HG03378 (cell line): ENCODE measurements around the gene RAMP1.

Experiments used
- ATAC-seq: cut with Tn5 transposase; IDR thresholded peaks from one replicate; pipeline ENCODE4 v1.9.1; 2021; ENCODE audit warnings: mild to moderate bottlenecking, moderate library complexity; ENCODE audit not compliant: unreplicated experiment

RAMP1 gene

GRCh38 chr2:237894396-237894979, 35.1 kb downstream of the RAMP1 start:
- ATAC-seq, result no peak

GRCh38 chr2:237894986-237895543, 35.6 kb downstream of the RAMP1 start:
- ATAC-seq, result no peak

GRCh38 chr2:237895544-237896506, 36.4 kb downstream of the RAMP1 start:
- no peak for ATAC-seq

GRCh38 chr2:237896507-237896892, 37.1 kb downstream of the RAMP1 start:
- no peak for ATAC-seq

DNA sequence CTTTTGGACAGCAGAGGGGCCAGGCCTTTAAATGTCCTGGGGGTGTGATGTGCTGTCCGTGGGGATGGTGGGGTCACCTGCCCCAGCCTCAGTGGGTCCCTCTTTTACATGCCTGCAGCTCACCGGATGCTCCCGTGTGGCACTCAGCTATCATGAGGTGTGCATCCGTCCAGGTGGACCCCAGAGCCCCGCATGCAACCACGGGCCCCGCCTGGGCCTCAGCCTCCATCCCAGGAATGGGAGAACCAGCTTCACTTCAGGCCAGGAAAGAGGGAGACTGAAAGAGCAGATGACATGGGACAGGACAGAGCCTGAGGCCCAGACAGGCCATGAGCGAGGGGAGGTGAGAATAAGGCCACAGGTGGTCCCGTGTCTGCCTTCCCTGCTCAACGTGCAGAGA, 37.5 kb downstream of the RAMP1 start:
- no peak for ATAC-seq

GRCh38 chr2:237898057-237898414, 38.6 kb downstream of the RAMP1 start:
- no peak for ATAC-seq

- no peak for ATAC-seq
Measured at GRCh38 chr2:237900891-237901831, 41.7 kb downstream of the RAMP1 start.

DNA sequence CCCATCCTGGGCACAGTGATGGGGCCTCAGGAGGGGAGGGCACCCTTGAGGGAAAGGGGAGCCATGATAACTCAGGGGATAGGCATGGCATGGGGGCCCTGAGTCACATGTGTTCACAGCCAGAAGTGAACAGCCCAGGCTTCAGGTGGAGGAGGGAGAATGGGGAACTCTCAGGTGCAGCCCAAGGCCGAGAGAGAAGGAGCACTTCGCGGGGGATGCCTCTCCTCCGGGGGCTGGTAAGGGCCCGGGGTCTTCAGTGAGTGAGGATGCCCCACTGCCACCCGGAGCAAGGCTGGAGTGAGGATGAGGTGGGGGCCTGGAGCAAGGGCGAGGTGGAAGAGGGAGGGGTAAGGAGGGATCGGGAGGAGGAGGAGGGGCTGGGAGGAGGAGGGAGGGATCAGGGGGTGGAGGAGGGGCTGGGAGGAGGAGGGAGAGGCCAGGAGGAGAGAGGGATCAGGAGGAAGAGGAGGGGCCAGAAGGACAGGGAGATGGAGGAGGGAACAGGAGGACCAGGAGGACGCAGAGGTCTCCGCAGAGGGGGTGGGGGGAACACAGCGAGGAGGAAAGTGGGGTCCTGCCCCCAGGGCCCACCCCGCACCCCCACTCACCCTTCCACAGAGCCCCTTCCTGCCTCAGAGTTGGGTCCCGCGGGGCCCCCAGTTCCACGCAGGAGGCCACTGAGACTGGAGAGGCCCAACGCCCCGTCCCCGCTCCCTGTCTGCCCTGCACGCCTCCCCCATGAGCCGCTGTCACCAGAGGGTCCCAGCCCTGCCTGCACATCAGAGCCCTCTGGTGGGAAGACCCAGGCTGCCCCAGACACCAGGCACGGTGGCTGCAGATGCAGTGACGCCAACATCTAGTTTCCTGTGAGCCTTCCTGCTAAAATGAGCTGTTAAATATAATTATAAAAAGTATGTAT, 42.8 kb downstream of the RAMP1 start:
- no peak for ATAC-seq

GRCh38 chr2:237904831-237905599, 45.6 kb downstream of the RAMP1 start:
- ATAC-seq, result no peak

DNA sequence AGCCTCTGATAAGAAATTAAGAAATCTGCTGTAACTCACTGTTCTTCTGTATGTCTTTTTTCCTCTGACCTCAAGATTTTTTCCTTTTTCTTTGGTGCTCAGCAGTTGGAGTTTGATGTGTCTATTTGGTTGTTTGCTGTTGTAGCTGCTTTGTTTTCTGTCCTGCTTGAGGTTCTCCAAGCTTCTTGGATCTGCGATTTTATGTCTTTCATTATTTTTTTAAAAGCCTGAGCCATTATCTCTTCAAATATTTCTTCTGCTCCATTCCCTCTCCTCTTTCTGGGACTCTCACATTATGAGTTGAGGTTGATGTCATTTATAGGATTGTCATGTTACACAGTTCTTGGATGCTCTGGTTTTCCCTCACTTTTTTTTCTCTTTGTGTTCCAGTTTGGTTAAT, 47.7 kb downstream of the RAMP1 start:
- no peak for ATAC-seq

DNA sequence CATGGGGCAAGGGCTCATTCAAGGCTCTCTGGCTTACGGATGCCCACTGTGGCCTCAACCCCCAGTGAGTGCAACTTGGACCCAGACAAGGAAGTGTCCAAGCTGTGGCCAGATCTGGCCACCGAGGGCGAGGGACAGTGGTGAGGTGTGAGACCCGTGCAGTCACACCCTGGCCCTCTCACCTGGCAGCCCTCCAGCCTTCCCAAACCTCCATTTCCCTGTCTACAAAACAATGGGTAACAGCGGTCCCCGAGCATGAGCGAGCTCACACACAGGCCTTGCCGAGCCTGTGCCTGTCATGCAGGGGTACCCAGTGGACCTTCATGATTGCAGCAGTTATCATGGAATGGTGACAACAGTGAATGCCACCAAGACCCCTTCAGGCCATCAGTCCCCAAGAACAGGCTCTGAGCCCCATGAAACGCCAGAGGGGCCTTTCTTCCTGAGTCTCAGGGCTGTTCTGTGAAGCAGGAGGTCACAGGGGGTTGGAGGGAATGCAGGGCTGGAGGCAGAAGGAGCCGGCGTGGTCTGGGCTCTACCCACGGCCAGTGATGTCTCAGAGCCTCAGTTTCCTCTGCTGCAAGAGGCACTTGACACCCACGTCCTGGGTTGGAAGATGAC, 49.8 kb downstream of the RAMP1 start:
- ATAC-seq, result no peak

DNA sequence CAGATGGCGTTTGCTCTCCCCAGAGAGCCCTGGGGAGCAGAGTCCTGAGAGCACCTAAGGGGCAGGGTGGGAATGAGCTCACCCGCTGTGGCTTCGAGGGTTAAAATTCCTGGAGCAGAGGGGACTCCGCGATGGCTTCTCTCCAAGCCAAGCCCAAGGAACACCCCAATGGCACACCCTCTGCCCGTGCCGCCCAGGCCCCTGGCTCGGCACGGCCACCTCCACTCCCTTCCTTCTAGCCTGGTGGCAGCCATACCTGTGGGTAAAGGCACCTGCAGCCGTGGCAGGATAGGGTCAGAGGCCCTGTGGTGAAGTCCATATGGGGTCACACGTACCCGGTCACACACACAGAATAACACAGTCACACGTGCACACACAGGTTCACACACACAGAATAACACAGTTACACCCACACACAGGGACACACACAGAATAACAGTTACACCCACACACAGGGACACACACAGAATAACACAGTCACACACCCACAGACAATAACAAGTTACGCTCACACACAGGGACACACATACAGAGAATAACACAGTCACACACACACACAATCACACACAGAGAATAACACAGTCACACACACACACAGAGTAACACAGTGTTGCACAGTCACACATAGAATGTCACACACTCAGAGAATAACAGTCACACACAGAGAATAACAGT, 50.5 kb downstream of the RAMP1 start:
- ATAC-seq, result no peak

GRCh38 chr2:237910576-237911362, 51.3 kb downstream of the RAMP1 start:
- no peak for ATAC-seq

DNA sequence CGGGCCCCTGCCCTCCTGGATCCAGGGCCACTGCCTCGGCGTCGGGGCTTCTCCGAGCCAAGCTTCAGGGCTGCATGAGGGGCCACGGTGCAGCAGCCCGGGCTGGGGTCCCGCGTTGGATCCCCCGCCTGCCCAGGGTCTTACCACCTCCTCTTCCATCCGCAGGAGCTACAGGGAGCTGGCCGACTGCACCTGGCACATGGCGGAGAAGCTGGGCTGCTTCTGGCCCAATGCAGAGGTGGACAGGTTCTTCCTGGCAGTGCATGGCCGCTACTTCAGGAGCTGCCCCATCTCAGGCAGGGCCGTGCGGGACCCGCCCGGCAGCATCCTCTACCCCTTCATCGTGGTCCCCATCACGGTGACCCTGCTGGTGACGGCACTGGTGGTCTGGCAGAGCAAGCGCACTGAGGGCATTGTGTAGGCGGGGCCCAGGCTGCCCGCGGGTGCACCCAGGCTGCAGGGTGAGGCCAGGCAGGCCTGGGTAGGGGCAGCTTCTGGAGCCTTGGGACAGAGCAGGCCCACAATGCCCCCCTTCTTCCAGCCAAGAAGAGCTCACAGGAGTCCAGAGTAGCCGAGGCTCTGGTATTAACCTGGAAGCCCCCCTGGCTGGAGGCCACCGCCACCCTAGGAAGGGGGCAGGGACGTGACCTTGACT, 52.1 kb downstream of the RAMP1 start:
- ATAC-seq, result no peak

GRCh38 chr2:237912271-237913192, 53.1 kb downstream of the RAMP1 start:
- no peak for ATAC-seq
